ENCODE data around the gene SHISA4. TPM values are rescaled to one million over a fixed set of nuclear protein-coding genes. Genes with fewer than 3 reads are reported as not detected.

The SHISA4 gene
- 7.7 and 11.1 TPM in 2 replicates for total RNA-seq

GRCh38 chr1:201888282-201889089 lies at the start of gene SHISA4:
Gene SHISA4 (plus strand): TSS chr1:201888898. CDS start chr1:201888995, 97 bp downstream.

Other genes starting within 250 kb of the SHISA4 start
- 29.2 and 29.3 TPM in 2 replicates for gene IPO9, start 59.7 kb upstream of the SHISA4 start, total RNA-seq
- gene LMOD1, start 57.6 kb downstream of the SHISA4 start, total RNA-seq, result 0.09 and 1.2 TPM in 2 replicates
- 79.8 and 90.1 TPM in 2 replicates for gene TIMM17A, start 66.6 kb downstream of the SHISA4 start, total RNA-seq
- 32.6 and 42.4 TPM in 2 replicates for gene RNPEP, start 93.8 kb downstream of the SHISA4 start, total RNA-seq
- gene ELF3, start 121.7 kb downstream of the SHISA4 start, total RNA-seq, result 0.09 and 0.18 TPM in 2 replicates
- not detected in 2 replicates for gene GPR37L1, start 234.0 kb downstream of the SHISA4 start, total RNA-seq

All from endothelial cell of coronary artery (primary cell).